Endometrial microvascular endothelial cells (primary cell): ENCODE results near the gene GADD45G. TPM values are rescaled to one million over a fixed set of nuclear protein-coding genes. Genes with fewer than 3 reads are reported as not detected.

Source experiments
- in situ Hi-C: cut with HindIII; loops from 2 replicates; pipeline ENCODE4 v1.10.0; 2017; ENCODE audit warnings: low sequenced_read_pairs, low pct_unique_long_range_greater_than_20kb; ENCODE audit errors: inconsistent ontology term
- total RNA-seq: library from RNA; depleted of rRNA; stranded (reverse); fragments of >200 nt; gene quantifications from one replicate; pipeline ENCODE4 v1.2.3, GENCODE V29; 2015; ENCODE audit errors: inconsistent ontology term

GADD45G gene
- total RNA-seq, 1 donor from 2014 or later, result 1.5 TPM

- in situ Hi-C loops, result no loop called here
Observed at GRCh38 chr9:89591274-89592212, 13.3 kb upstream of the GADD45G start.

- in situ Hi-C loops, result no loop called here
Observed at GRCh38 chr9:89592213-89592815, 12.5 kb upstream of the GADD45G start.

GRCh38 chr9:89592963-89593726, 11.7 kb upstream of the GADD45G start:
- in situ Hi-C loops, result no loop called here

GRCh38 chr9:89593727-89594427, 10.9 kb upstream of the GADD45G start:
- in situ Hi-C loops, result no loop called here

GRCh38 chr9:89594811-89595550, 9.8 kb upstream of the GADD45G start:
- in situ Hi-C loops, result no loop called here

- in situ Hi-C loops, result no loop called here
Observed at GRCh38 chr9:89595646-89596045, 9.2 kb upstream of the GADD45G start.

- in situ Hi-C loops, result no loop called here
Observed at GRCh38 chr9:89596937-89597555, 7.8 kb upstream of the GADD45G start.

GRCh38 chr9:89597711-89598362, 7.0 kb upstream of the GADD45G start:
- in situ Hi-C loops, result no loop called here

GRCh38 chr9:89598363-89598713, 6.5 kb upstream of the GADD45G start:
- in situ Hi-C loops, result no loop called here

- in situ Hi-C loops, result no loop called here
Observed at GRCh38 chr9:89598926-89599325, 5.9 kb upstream of the GADD45G start.

- in situ Hi-C loops, result no loop called here
Observed at GRCh38 chr9:89600831-89601230, 4.0 kb upstream of the GADD45G start.

- in situ Hi-C loops, result no loop called here
Observed at GRCh38 chr9:89601306-89601705, 3.5 kb upstream of the GADD45G start.

- in situ Hi-C loops, result no loop called here
Observed at GRCh38 chr9:89601856-89602562, 2.8 kb upstream of the GADD45G start.

GRCh38 chr9:89602978-89603766, 1.6 kb upstream of the GADD45G start:
- in situ Hi-C loops, result no loop called here

GRCh38 chr9:89603767-89604665, 796 bp upstream of the GADD45G start:
- in situ Hi-C loops, result no loop called here
